B cell (primary cell): ENCODE data around the gene GADL1. TPM values are rescaled to one million over a fixed set of nuclear protein-coding genes. Genes with fewer than 3 reads are reported as not detected.

Source experiments
- ATAC-seq: fragments of 200-7000 bp; cut with Tn5 transposase; one replicate; pipeline ENCODE4 v1.10.0; 2021; ENCODE audit warnings: low read depth, mild to moderate bottlenecking, moderate number of reproducible peaks, moderate library complexity
- CTCF ChIA-PET: fragments of 350-600 bp; sonication (Branson Sonifier 250); formaldehyde crosslinking; loops from one replicate; lab custom pipeline; 2021; ENCODE audit warnings: antibody characterized with exemption, inconsistent platforms; lab: Charles Lee
- POLR2A ChIA-PET: fragments of 350-600 bp; sonication (Branson Sonifier 250); formaldehyde crosslinking; loops from one replicate; lab custom pipeline; 2021; ENCODE audit warnings: antibody characterized with exemption; lab: Charles Lee
- DNase-seq: peaks from one replicate; pipeline ENCODE4 v3.0.0; 2013
- H2AFZ ChIP-seq: 2 replicates; pipeline ENCODE4 v1.6.1; 2012; ENCODE audit warnings: mild to moderate bottlenecking, low read depth, low read length; ENCODE audit not compliant: insufficient read depth, poor library complexity, severe bottlenecking
- H3K27ac ChIP-seq, 2 donors: 1 replicate in 1 of 2; 2 replicates in 1 of 2; pipeline ENCODE4 v1.5.1; 2012 to 2013; ENCODE audit warnings: low read length in 2 of 2, mild to moderate bottlenecking in 2 of 2, moderate library complexity in 1 of 2
- H3K27me3 ChIP-seq, 4 experiments: fragments of 200-600 bp in 1 of 4; sonication (generic) in 1 of 4; replicated peaks in 1 of 4; 1 replicate in 2 of 4; 2 replicates in 2 of 4; pipeline versions ENCODE4 v1.6.1 to v1.7.0; 2013 to 2016; ENCODE audit warnings: low read length in 3 of 4, mild to moderate bottlenecking in 2 of 4, mixed read lengths in 1 of 4, moderate library complexity in 1 of 4; ENCODE audit not compliant: insufficient read depth in 4 of 4, control insufficient read depth in 3 of 4; ENCODE audit errors: control extremely low read depth in 1 of 4
- H3K36me3 ChIP-seq, 2 experiments: replicated peaks in 1 of 2; 1 replicate in 1 of 2; 2 replicates in 1 of 2; pipeline versions ENCODE4 v1.6.1 to v1.7.1; 2013; ENCODE audit warnings: low read length in 1 of 2; ENCODE audit not compliant: insufficient read depth in 2 of 2, control insufficient read depth in 1 of 2; ENCODE audit errors: control extremely low read depth in 1 of 2, extremely low read depth in 1 of 2
- H3K4me1 ChIP-seq, 2 donors: fragments of 200-600 bp in 1 of 2; sonication (generic) in 1 of 2; 1 replicate in 1 of 2; 2 replicates in 1 of 2; pipeline versions ENCODE4 v1.5.1 to v1.6.1; 2013 to 2017; ENCODE audit warnings: low read length in 2 of 2; ENCODE audit not compliant: control insufficient read depth in 2 of 2, insufficient read depth in 2 of 2
- H3K4me2 ChIP-seq: replicated peaks from 2 replicates; pipeline ENCODE3; 2012; ENCODE audit warnings: mild to moderate bottlenecking, low read depth, low read length; ENCODE audit not compliant: poor library complexity, severe bottlenecking
- H3K4me3 ChIP-seq, 5 experiments: fragments of 200-600 bp in 1 of 5; sonication (generic) in 1 of 5; 1 replicate in 3 of 5; 2 replicates in 2 of 5; pipeline versions ENCODE4 v1.5.1 to v1.7.0; 2011 to 2016; ENCODE audit warnings: low read length in 4 of 5, mild to moderate bottlenecking in 4 of 5, low read depth in 2 of 5, control low read depth in 1 of 5, moderate library complexity in 1 of 5; ENCODE audit not compliant: insufficient read depth in 1 of 5; ENCODE audit errors: control extremely low read depth in 1 of 5, extremely low read depth in 1 of 5
- H3K79me2 ChIP-seq: fragments of 200-600 bp; sonication (generic); one replicate; pipeline ENCODE4 v1.6.0; 2016; ENCODE audit warnings: low read length; ENCODE audit not compliant: control insufficient read depth, insufficient read depth
- H3K9ac ChIP-seq: fragments of 200-600 bp; sonication (generic); 2 replicates; pipeline ENCODE4 v1.6.1; 2017; ENCODE audit warnings: mild to moderate bottlenecking, low read length, moderate library complexity
- H3K9me3 ChIP-seq, 3 donors: one replicate each; pipeline versions ENCODE4 v1.6.1 to v1.7.1; 2013; ENCODE audit warnings: low read length in 2 of 3; ENCODE audit not compliant: control insufficient read depth in 2 of 3, insufficient read depth in 1 of 3; ENCODE audit errors: control extremely low read depth in 1 of 3
- H4K20me1 ChIP-seq: 2 replicates; pipeline ENCODE4 v1.6.0; 2012; ENCODE audit warnings: mild to moderate bottlenecking, low read length; ENCODE audit not compliant: insufficient read depth, control insufficient read depth, poor library complexity, severe bottlenecking
- H3K27ac Mint-ChIP-seq: one replicate; pipeline ENCODE4 v1.8.0; 2021; ENCODE audit warnings: mixed read lengths
- H3K27me3 Mint-ChIP-seq: one replicate; pipeline ENCODE4 v1.8.0; 2021; ENCODE audit warnings: mixed read lengths
- H3K4me1 Mint-ChIP-seq: one replicate; pipeline ENCODE4 v1.8.0; 2021; ENCODE audit warnings: mixed read lengths
- H3K4me3 Mint-ChIP-seq: one replicate; pipeline ENCODE4 v1.8.0; 2021; ENCODE audit warnings: mixed read lengths
- H3K9me3 Mint-ChIP-seq: one replicate; pipeline ENCODE4 v1.8.0; 2022; ENCODE audit warnings: mixed read lengths; ENCODE audit not compliant: insufficient read depth
- EZH2 ChIP-seq: IDR thresholded peaks from 2 replicates; pipeline ENCODE4 v1.6.1; 2012; ENCODE audit warnings: borderline replicate concordance, low read depth, mild to moderate bottlenecking, moderate library complexity, low read length; ENCODE audit not compliant: insufficient read depth, poor library complexity, severe bottlenecking
- WGBS: methylation state at CpG from one replicate; pipeline ENCODE4 v1.1.5; 2013; ENCODE audit warnings: missing lambda C conversion rate; ENCODE audit not compliant: insufficient coverage; 5-methylcytosine and 5-hydroxymethylcytosine counted together
- intact Hi-C: fragments of 100-400 bp; cut with micrococcal nuclease; formaldehyde crosslinking; loops from one replicate; pipeline ENCODE4 v1.10.0; 2022
- polyA plus RNA-seq: library from polyadenylated mRNA; depleted of rRNA; stranded (reverse); fragments of >200 nt; gene quantifications from 2 replicates; pipeline ENCODE4 v1.2.3, GENCODE V29; 2012
- total RNA-seq, 2 donors: library from RNA; stranded (reverse); fragments of 120-200 nt in 1 of 2; gene quantifications; 1 replicate in 1 of 2; 2 replicates in 1 of 2; pipeline versions ENCODE4 v1.2.3 to v1.2.4, GENCODE V29; 2013 to 2022
- TF ChIP-seq, protein P1 (sequence below): fragments of 200-600 bp; IDR thresholded peaks from one replicate; pipeline ENCODE4 v1.8.0; 2022; ENCODE audit warnings: antibody characterized with exemption, mild to moderate bottlenecking

GADL1 gene
- total and polyA plus RNA-seq, 2 donors (not counting 1 experiment from before 2014, with no cell fraction given), result not detected

- Histone ChIP-seq H3K4me3 (no peak overlapping the region), H3K4me1 (peaks cover 0 to 6% of the 10 kb centered on the region in 2 donors), H4K20me1 (no peaks in the 10 kb centered on the region), H3K79me2 (no peaks in the 10 kb centered on the region), H3K27me3 (no peaks in the 10 kb centered on the region), H3K9ac (no peak overlapping the region), H3K27ac (no peak overlapping the region), H3K9me3 (no peaks in the 10 kb centered on the region), H2AFZ (peak overlapping the region; percentile 3), H3K4me2 (no peak overlapping the region), H3K36me3 (no peaks in the 10 kb centered on the region)
- 66% methylated on average over 6 of the region's 7 CpGs for WGBS
- no peaks in the 10 kb centered on the region for H3K27me3 Mint-ChIP-seq
- peaks cover 6% of the 10 kb centered on the region for H3K4me1 Mint-ChIP-seq
- TF ChIP-seq, protein P1, sequence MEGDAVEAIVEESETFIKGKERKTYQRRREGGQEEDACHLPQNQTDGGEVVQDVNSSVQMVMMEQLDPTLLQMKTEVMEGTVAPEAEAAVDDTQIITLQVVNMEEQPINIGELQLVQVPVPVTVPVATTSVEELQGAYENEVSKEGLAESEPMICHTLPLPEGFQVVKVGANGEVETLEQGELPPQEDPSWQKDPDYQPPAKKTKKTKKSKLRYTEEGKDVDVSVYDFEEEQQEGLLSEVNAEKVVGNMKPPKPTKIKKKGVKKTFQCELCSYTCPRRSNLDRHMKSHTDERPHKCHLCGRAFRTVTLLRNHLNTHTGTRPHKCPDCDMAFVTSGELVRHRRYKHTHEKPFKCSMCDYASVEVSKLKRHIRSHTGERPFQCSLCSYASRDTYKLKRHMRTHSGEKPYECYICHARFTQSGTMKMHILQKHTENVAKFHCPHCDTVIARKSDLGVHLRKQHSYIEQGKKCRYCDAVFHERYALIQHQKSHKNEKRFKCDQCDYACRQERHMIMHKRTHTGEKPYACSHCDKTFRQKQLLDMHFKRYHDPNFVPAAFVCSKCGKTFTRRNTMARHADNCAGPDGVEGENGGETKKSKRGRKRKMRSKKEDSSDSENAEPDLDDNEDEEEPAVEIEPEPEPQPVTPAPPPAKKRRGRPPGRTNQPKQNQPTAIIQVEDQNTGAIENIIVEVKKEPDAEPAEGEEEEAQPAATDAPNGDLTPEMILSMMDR, result no peak
- TF ChIP-seq EZH2, result no peak
- no peak overlapping the region for H3K27ac Mint-ChIP-seq
- ChIA-PET CTCF (interaction anchor here (0.8 to 3.7 kb wide), 15 partner anchors 16 to 742 kb away, joined by 3 to 20 read pairs (median 6); no protein-coding TSS in a partner anchor), POLR2A (no interaction called here)
- no peak overlapping the region for H3K4me3 Mint-ChIP-seq
- no peaks in the 10 kb centered on the region for H3K9me3 Mint-ChIP-seq
- DNase-seq (peak; percentile 5), ATAC-seq (no peak)
- intact Hi-C loops, result loop anchor here (1.0 kb wide), 3 partner anchors 638 to 738 kb away; no protein-coding TSS in a partner anchor
These were observed 143.5 kb downstream of the GADL1 start for GRCh38 chr3:30750967-30751366.

GRCh38 chr3:30749230-30749629 is 145.2 kb downstream of the GADL1 start:
- no peaks in the 10 kb centered on the region for H3K9me3 Mint-ChIP-seq
- no peak overlapping the region for H2AFZ ChIP-seq
- intact Hi-C loops, result no loop called here

More at GRCh38 chr3:30749230-30749629, 145.2 kb downstream of the GADL1 start:
- H3K4me3 ChIP-seq, result no peak overlapping the region
- H3K4me2 ChIP-seq, result no peak overlapping the region
- no peak overlapping the region for H3K27ac ChIP-seq
- ATAC-seq (no peak), DNase-seq (no peak)
- H3K9ac ChIP-seq, result no peak overlapping the region
- TF ChIP-seq, protein P1, result no peak
- no peak for TF ChIP-seq EZH2
- peaks cover 0 to 6% of the 10 kb centered on the region in 2 donors for H3K4me1 ChIP-seq
- Mint-ChIP-seq H3K4me1 (peaks cover 6% of the 10 kb centered on the region), H3K27ac (no peak overlapping the region), H3K27me3 (no peaks in the 10 kb centered on the region), H3K4me3 (no peak overlapping the region)
- no peaks in the 10 kb centered on the region for H4K20me1 ChIP-seq
- H3K9me3 ChIP-seq, result no peaks in the 10 kb centered on the region
- H3K27me3 ChIP-seq, result no peaks in the 10 kb centered on the region
- CTCF ChIA-PET, result interaction anchor here (1.0 to 3.1 kb wide), 5 partner anchors 19 to 736 kb away, joined by 3 to 10 read pairs (median 7); no protein-coding TSS in a partner anchor
- no peaks in the 10 kb centered on the region for H3K36me3 ChIP-seq
- no peaks in the 10 kb centered on the region for H3K79me2 ChIP-seq
- POLR2A ChIA-PET, result no interaction called here
